ENCODE data around the gene GABRA5.
"Not testable (repeated sequence)": the region's sequence is repeated elsewhere in the genome, so short reads cannot be mapped to it uniquely, and the experiment has no call there.

The GABRA5 gene

GRCh38 chr15:26877831-26878230 lies 11.0 kb downstream of the GABRA5 start:
- no peak for DNase-seq (ENCODE audit: low read depth)

- DNase-seq (ENCODE audit: low read depth): no peak
These were observed 12.8 kb downstream of the GABRA5 start for GRCh38 chr15:26879706-26880105.

- no peak for DNase-seq (ENCODE audit: low read depth)
These were observed 15.2 kb downstream of the GABRA5 start for GRCh38 chr15:26882112-26882511.

GRCh38 chr15:26882616-26883365 lies 15.9 kb downstream of the GABRA5 start:
- no peak for DNase-seq (ENCODE audit: low read depth)

GRCh38 chr15:26883466-26883865 lies 16.6 kb downstream of the GABRA5 start:
- no peak for DNase-seq (ENCODE audit: low read depth)

- no peak for DNase-seq (ENCODE audit: low read depth)
These were observed 19.7 kb downstream of the GABRA5 start for GRCh38 chr15:26886566-26886965.

- no peak for DNase-seq (ENCODE audit: low read depth)
These were observed 21.2 kb downstream of the GABRA5 start for GRCh38 chr15:26887926-26888666.

GRCh38 chr15:26888761-26889160 lies 21.9 kb downstream of the GABRA5 start:
- no peak for DNase-seq (ENCODE audit: low read depth)

- DNase-seq (ENCODE audit: low read depth): peak; percentile 15
These were observed 22.5 kb downstream of the GABRA5 start for GRCh38 chr15:26889298-26889898.

GRCh38 chr15:26890451-26890850 lies 23.6 kb downstream of the GABRA5 start:
- no peak for DNase-seq (ENCODE audit: low read depth)

GRCh38 chr15:26890988-26891387 lies 24.1 kb downstream of the GABRA5 start:
- DNase-seq (ENCODE audit: low read depth): no peak

GRCh38 chr15:26891448-26892181 lies 24.8 kb downstream of the GABRA5 start:
- DNase-seq (ENCODE audit: low read depth): no peak

GRCh38 chr15:26892182-26892518 lies 25.3 kb downstream of the GABRA5 start:
- DNase-seq (ENCODE audit: low read depth): no peak

GRCh38 chr15:26892678-26893077 lies 25.8 kb downstream of the GABRA5 start:
- DNase-seq (ENCODE audit: low read depth): no peak

GRCh38 chr15:26893351-26894065 lies 26.6 kb downstream of the GABRA5 start:
- no peak for DNase-seq (ENCODE audit: low read depth)

- no peak for DNase-seq (ENCODE audit: low read depth)
These were observed 27.3 kb downstream of the GABRA5 start for GRCh38 chr15:26894181-26894580.

- DNase-seq (ENCODE audit: low read depth): not testable (repeated sequence)
These were observed 28.5 kb downstream of the GABRA5 start for GRCh38 chr15:26895346-26895745.

- DNase-seq (ENCODE audit: low read depth): no peak
These were observed 32.8 kb downstream of the GABRA5 start for GRCh38 chr15:26899658-26900057.

- no peak for DNase-seq (ENCODE audit: low read depth)
These were observed 34.2 kb downstream of the GABRA5 start for GRCh38 chr15:26901041-26901440.

GRCh38 chr15:26910715-26911114 lies 43.9 kb downstream of the GABRA5 start:
- DNase-seq (ENCODE audit: low read depth): no peak

- no peak for DNase-seq (ENCODE audit: low read depth)
These were observed 54.6 kb downstream of the GABRA5 start for GRCh38 chr15:26921433-26921832.

GRCh38 chr15:26926081-26926480 lies 59.2 kb downstream of the GABRA5 start:
- no peak for DNase-seq (ENCODE audit: low read depth)
